ENCODE measurements around the gene HUWE1.
"Not testable (repeated sequence)": the region's sequence is repeated elsewhere in the genome, so short reads cannot be mapped to it uniquely, and the experiment has no call there.

HUWE1 gene

GRCh38 chrX:53606456-53606855 lies 80.1 kb downstream of the HUWE1 start:
- DNase-seq = no peak

DNA sequence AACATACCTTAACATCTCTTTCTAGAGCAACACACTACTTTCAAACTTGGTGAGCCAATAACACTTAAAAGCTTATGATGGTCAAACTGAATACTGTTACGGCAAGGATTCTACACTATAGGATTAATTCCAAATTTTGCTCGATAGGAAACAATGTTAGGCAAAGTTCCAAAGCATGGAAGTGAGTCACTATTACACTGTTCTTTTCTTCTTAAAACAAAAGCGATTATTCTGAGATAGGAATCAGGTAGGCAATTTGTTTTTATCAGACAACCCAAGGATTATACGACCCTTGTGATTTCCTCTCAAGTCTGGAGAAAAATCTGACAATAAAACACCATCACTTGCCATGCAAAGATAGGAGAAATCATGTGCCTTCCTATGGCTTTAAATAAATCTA lies 81.5 kb downstream of the HUWE1 start:
- no peak for DNase-seq

DNA sequence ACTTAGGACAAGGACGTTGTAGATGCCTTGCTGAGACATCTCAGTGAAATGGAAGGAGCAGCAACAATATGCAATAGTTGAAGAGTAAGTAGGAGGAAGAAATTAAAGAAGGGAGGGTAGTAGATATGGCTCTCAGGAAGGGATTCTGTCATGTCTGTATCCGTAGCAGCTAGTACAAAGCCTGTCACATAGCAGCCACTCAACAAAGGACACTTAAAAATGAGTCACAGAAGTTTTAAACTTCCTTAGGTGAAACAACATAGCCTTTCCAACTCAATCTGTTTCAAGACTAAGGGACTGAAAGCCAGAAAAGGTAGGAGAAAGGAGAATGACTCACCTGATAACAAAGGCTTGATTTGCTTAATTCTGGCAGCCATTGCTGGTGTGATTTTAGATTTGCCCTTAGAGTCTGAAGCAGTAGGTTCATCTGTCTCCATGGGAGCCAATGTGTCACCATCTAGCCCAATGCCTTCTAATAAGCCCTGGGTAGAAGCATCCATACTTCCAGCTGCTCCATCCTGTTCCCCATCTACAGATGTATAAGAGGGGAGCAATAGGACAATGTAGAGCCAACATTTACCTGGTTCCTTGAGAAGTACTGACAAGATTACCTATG lies 86.6 kb downstream of the HUWE1 start:
- DNase-seq = no peak

- DNase-seq = no peak
Observed at GRCh38 chrX:53598169-53598568, 88.3 kb downstream of the HUWE1 start.

DNA sequence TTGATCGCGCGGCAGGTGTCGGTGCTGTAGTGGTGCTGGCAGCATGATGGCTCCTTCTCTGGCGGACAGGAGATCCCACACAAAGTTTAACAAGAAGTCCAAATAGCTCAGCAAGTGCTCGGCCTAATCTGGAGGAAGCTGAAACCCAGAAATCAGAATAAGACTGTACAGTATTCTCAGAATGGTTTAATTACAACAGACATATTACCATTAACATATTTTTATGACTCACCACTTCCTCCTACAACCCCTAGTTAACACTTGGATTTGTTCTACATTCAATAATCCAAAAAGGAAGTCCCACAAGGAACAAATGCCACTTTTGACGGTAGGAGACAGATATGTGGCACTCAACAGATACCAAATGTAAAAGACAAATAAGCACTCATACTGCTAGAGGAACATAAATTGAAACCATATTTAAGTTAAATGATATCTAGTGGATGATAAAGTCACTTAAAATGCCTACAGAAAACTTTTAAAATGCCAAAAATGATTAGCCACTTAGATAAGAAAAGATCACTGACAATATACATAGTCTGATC lies 91.2 kb downstream of the HUWE1 start:
- no peak for DNase-seq

DNA sequence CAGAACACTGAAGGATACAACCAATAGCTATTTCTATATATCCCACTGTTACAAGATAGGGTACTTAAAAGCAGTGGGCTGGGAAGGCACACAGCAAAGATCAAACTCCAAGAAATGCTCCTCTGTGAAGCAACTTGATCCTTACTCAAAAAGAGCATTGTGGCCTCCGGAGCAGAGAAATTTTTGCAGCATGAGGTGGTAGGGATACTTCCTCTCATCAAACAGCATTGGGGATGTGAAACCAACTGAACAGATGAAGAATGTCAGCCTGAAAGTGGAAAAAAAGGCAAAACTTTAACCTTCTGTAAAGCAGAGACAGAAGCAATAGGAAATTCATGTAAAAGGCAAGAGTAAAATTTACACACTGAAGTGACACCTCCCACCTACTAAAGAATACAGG lies 92.2 kb downstream of the HUWE1 start:
- no peak for DNase-seq

DNA sequence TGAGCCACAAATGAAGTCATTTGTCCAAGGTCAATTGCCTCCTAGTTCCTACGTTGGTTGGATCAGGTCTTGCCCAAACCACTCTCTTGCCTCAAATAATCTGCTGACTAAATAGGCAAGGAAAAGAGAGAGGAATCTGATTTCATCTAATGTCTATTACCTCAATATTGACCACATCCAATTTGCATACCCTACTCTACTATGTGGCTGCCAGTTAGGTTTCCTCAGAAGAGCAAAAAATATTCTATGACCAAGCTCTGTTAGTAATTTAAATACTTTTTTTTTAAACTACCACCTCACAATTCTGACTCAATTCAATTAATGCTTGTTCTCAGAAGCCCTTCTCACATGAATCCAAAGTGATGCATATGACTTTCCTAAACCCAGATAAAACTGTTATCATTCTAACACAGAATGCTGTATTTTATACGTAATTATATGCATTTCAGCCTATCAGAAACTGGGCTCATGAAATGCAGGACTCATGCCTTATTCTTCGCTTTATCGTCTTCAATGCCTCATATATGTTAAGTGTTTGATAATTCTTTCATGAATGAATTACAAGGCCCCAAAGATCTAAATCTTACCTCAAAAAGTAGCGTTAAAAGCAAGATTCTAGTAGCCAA lies 98.6 kb downstream of the HUWE1 start:
- no peak for DNase-seq

GRCh38 chrX:53584891-53585290 lies 101.6 kb downstream of the HUWE1 start:
- DNase-seq = peak in 8 of 56 donors; percentile 0 to 7 (median 2)

DNA sequence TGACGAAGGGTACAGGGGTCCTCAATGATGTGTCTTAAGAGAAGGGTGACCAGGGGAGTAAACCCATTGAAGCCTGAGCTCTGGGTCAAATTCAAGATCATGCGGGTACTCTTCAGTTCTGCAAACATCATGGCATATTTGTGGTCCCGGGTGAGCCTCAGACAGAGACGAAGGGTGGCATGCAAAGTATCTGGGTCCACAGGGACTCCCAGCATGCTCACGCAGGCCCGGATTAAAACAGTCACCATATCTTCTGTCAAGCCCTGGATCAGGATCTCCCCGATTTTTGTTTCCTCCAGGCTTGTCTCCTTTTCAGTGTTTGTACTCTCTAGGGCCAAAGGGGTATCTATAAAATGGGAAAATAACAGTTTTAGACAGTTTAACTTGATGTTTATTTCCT lies 102.9 kb downstream of the HUWE1 start:
- no peak for DNase-seq

DNA sequence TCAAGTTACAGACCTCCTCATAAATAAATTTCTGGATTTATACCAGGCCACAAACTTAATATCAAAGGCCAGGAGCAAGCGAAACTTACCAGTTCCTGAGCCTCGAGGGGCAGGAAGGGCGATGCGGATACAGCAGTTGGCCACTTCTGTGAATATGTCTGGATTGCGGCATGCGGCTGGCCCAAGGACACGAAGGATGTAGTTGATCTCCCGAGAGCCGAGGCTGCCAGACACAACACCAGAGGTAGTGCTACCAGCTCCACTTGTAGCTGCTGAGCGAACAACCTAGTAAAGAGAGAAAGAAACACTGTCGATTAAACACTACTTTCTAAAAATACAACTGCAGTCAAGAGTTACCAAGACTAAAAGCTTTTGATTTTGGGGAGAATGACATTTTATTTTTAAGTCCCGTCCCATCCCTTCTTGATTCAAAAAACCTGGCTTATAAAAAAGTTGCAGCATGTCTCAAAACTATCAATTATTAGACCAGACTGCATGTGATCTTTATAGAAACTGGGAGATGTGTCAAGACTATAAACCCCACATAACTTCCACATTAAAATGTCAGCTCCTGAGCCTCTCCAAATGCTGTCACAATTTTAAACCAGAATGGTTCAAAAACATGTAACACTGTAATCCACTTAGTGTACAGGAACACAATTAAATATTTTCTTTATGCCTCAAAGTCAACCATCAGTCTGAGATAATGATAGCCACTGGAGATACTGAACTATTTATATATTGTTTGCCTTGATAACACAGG lies 105.6 kb downstream of the HUWE1 start:
- DNase-seq = no peak

DNA sequence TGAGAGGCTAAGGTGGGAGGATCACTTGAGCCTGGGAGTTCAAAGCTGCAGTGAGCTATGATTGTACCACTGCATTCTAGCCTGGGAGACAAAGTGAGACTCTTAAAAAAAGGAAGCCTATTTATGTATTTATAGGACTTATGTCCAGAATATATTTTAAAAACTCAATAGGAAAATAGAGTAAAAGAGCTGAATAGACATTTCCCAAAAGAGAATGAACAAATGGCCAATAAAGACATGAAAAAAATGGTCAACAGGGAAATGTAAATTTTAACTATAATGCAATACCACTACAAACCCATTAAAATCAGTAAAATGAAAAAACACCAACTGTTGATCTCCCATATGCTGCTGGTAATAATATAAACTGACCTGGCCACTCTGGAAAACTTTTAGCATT lies 115.0 kb downstream of the HUWE1 start:
- no peak for DNase-seq

GRCh38 chrX:53563324-53563723 lies 123.2 kb downstream of the HUWE1 start:
- DNase-seq = no peak

DNA sequence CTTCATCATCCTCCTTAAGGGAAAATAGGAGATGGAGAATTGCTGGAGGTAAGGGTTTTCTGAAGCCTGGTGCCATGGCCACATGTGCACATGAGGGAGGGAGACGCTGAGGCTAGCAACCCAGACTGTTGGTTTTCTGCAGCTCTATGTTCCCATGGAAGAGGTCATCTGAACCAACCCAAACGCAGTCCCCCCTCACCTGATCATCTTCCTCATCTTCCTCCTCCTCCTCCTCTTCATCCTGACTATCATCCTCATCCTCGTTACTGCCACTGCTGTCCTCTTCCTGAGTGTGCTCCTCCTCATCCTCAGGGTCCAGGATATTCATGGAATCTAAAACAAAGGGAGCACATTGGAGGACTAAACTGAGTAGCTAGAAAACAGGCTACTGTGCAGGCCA lies 124.6 kb downstream of the HUWE1 start:
- DNase-seq = no peak

DNA sequence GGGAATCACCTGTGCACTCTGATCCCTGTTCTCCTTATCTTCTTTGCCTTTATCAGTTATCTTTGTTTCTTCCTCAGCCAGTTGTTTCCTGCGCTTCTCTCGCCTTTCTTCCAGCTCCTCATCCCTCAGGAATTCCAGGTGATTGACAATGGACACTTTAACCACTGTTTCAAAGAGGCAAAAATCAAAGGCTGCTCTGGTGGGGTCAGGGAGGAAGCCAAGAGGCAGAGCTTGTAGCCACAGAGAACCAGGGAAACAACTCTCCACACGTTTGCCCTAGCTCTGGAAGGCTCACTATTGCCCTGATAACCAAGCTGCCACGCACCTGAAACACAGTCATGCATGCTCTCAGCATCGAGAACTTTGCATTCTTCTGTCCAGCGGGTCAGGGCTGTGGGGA lies 127.9 kb downstream of the HUWE1 start:
- no peak for DNase-seq

GRCh38 chrX:53556868-53557267 lies 129.7 kb downstream of the HUWE1 start:
- DNase-seq = no peak

DNA sequence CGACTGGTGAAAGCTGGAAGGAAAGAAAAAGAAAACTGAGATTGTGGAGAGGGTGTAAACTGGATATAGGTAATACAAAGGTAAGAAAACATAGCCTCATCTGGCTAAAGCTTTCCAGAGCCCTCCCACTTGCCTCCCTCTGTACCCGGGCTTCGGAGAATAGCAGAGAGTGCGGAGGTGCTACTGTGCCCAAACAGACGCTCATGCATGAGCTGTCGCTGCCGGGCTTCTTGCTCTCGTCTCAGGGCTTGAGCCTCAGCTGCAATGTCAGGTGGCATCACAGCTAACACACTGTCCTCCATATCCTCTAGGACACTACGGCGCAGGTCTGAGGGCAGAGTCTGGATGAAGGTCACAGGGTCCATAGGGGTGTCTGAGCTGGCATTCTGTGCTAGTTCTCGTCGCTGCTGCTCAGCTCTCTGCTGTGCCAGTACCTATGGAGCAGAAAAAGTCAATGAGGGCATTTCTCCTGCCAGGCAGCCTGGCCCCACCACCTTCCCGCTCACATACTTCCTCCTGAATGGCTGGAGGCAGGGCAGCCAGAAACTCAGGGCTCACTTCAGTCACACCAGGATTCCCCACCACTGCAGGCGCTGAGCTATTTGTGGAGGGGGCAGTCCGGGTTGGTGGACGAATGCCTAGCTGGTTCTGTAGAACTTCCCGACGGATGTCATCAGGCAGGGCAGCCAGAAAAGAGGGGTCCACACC lies 135.6 kb downstream of the HUWE1 start:
- DNase-seq = no peak

DNA sequence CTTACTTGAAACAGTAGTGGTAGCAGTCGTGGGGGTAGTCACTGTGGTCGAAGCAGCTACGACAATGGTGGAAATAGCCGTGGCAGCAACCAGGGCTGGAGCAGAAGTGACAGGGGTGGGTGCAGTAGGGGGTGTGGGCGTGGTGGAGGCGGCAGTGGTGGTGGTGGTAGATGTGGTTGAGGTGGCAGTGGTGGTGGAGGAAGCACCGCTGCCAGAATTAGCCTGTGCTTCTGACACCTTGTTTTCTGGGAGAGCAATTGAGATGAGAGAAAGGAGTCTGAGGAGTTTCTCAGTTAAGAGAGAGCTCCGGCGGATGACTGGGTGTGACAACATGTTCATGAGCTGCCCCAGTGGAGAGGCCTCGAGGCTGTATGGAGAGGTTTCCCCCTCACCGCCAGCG lies 138.9 kb downstream of the HUWE1 start:
- DNase-seq = no peak

DNA sequence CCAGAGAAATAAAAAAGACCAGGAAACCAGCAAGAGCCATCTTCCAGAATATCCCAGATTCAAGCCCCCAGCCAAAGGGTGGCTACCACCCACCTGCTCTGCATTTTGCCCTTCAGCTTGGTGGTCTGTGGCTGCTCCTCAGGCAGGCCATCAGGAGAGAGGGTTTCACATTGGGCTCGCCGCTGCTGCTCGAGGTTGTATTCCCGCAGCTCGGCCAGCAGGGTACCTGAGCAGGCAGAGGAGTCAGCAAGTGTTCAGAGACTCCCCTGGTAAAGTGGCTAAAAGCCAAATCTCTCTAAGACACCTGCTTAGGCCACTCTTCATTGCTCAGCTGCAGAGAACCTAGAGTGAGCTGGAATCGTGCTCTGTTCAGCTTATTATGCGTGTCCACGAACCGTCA lies 141.6 kb downstream of the HUWE1 start:
- DNase-seq = no peak

DNA sequence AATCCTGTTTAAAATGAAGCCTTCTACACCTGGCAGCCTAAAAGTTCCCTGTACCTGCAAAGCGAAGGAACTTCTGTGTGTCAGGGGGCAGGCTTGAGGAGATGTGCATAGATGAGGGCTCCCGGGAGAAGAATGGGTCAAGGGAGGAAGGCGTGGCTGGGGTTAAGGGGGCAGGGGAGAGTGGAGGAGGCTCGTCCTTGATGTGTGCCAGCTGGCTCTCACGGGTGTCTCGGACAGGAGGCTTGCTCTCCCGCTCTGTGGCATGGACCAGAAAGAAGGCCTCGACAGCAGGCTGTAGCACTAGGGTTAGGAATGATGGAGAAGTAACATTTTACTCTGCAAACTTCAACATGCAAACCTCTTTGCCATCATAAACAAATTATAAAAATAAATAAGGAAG lies 147.7 kb downstream of the HUWE1 start:
- DNase-seq = no peak

GRCh38 chrX:53531255-53531966 lies 155.1 kb downstream of the HUWE1 start:
- DNase-seq = not testable (repeated sequence)

DNA sequence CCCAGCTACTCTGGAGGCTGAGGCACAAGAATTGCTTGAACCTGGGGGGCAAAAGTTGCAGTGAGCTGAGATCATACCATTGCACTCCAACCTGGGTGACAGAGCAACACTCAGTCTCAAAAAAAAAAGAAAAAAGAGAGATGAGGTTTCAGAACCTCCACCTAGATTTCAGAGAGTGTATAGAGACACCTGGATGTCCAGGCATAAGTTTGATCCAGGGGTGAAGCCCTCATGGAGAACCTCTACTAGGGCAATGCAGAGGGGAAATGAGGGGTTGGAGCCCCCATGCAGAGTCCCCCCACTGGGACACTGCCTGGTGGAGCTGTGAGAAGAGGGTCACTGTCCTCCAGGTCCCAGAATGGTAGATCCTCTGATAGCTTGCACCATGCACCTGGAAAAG lies 159.5 kb downstream of the HUWE1 start:
- no peak for DNase-seq

Data from nucleus accumbens (tissue), 56 donors.